ENCODE results near the gene PSAP.

GRCh38 chr10:71887743-71888142, 36.7 kb upstream of the PSAP start:
- TF ChIP-seq, protein P1, sequence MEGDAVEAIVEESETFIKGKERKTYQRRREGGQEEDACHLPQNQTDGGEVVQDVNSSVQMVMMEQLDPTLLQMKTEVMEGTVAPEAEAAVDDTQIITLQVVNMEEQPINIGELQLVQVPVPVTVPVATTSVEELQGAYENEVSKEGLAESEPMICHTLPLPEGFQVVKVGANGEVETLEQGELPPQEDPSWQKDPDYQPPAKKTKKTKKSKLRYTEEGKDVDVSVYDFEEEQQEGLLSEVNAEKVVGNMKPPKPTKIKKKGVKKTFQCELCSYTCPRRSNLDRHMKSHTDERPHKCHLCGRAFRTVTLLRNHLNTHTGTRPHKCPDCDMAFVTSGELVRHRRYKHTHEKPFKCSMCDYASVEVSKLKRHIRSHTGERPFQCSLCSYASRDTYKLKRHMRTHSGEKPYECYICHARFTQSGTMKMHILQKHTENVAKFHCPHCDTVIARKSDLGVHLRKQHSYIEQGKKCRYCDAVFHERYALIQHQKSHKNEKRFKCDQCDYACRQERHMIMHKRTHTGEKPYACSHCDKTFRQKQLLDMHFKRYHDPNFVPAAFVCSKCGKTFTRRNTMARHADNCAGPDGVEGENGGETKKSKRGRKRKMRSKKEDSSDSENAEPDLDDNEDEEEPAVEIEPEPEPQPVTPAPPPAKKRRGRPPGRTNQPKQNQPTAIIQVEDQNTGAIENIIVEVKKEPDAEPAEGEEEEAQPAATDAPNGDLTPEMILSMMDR (IDR thresholded peaks at IDR 0.05), result no peak
- no peak for TF ChIP-seq EP300 (IDR thresholded peaks at IDR 0.05)
